GM21737 (cell line): ENCODE measurements around the gene BTBD8.

Source experiments
- ATAC-seq: cut with Tn5 transposase; IDR thresholded peaks from one replicate; pipeline ENCODE4 v1.9.1; 2021; ENCODE audit warnings: mild to moderate bottlenecking, moderate library complexity; ENCODE audit not compliant: unreplicated experiment

The BTBD8 gene

GRCh38 chr1:92188436-92189255, 108.5 kb downstream of the BTBD8 start:
- no peak for ATAC-seq

GRCh38 chr1:92191726-92192125, 111.6 kb downstream of the BTBD8 start:
- ATAC-seq: no peak

- ATAC-seq: no peak
Observed at GRCh38 chr1:92192246-92192645, 112.1 kb downstream of the BTBD8 start.

- no peak for ATAC-seq
Observed at GRCh38 chr1:92194511-92194910, 114.4 kb downstream of the BTBD8 start.

- ATAC-seq: no peak
Observed at GRCh38 chr1:92201973-92202372, 121.8 kb downstream of the BTBD8 start.

- ATAC-seq: no peak
Observed at GRCh38 chr1:92203105-92203504, 123.0 kb downstream of the BTBD8 start.

GRCh38 chr1:92210701-92211100, 130.6 kb downstream of the BTBD8 start:
- no peak for ATAC-seq

GRCh38 chr1:92211166-92211565, 131.0 kb downstream of the BTBD8 start:
- ATAC-seq: no peak

- no peak for ATAC-seq
Observed at GRCh38 chr1:92217721-92218120, 137.6 kb downstream of the BTBD8 start, which contains the start of gene C1orf146. TSS of gene C1orf146 (plus strand) at chr1:92217915. CDS start at chr1:92231421, 13,506 bp downstream.

GRCh38 chr1:92218559-92218958, 138.4 kb downstream of the BTBD8 start:
- ATAC-seq: no peak

GRCh38 chr1:92219028-92219427, 138.9 kb downstream of the BTBD8 start:
- no peak for ATAC-seq

GRCh38 chr1:92228401-92228800, 148.3 kb downstream of the BTBD8 start:
- no peak for ATAC-seq

GRCh38 chr1:92230736-92231135, 150.6 kb downstream of the BTBD8 start:
- no peak for ATAC-seq
